H1 (cell line): ENCODE results near the gene ATP6V1E1.

Source experiments
- CEBPB ChIP-seq: IDR thresholded peaks from 2 replicates; pipeline ENCODE4 v1.6.1; 2012; ENCODE audit warnings: low read depth, low read length
- ZNF274 ChIP-seq: IDR thresholded peaks from 2 replicates; pipeline ENCODE4 v1.7.0; 2012; ENCODE audit warnings: low read length, borderline replicate concordance; ENCODE audit errors: extremely low read depth

DNA sequence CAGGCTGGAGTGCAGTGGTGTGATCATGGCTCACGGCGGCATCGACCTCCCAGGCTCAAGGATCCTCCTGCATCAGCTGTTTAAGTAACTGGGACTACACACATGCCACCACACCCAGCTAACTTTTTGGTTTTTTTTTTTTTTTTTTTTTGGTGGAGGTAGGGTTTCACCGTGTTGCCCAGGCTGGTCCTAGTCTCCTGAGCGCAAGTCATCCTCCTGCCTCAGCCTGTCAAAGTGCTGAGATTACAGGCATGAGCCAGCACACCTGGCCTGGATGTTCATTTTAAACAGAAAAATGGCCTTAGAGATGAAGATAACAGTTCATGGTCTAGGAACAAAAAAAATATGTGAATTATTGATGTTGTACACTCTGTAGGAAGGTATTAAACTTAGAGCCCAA lies 78.9 kb downstream of the ATP6V1E1 start:
- TF ChIP-seq CEBPB: no peak
- no peak for TF ChIP-seq ZNF274
